GM19238 (cell line): ENCODE results near the gene TMTC2.

ENCODE experiments used
- DNase-seq: peaks from one replicate; pipeline ENCODE4 v3.0.0; 2011; ENCODE audit warnings: low spot score; ENCODE audit not compliant: insufficient read length

Gene TMTC2

GRCh38 chr12:82877963-82878362 is 191.3 kb downstream of the TMTC2 start:
- no peak for DNase-seq

DNA sequence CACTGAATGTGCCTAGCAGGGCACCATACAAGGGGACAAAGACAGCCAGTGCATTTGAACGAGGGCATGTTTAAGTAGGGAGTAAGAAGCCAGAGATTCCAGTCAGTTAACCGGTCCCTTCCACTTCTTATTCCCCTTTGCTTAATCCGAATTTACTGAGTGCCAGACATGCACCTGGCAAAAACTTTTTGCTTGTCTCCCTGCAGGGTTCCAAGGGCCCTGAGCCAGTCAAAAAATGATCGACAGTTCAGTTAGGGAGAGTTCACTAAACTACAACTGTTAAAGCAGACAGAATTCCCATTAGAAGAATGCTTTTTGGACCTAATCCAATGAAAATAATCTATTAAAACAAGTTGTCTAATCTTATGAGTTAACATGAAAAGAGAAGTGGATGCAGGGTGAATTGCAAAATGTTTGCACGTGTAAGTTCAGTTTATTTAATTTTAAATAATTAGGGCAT is 193.8 kb downstream of the TMTC2 start:
- no peak for DNase-seq

DNA sequence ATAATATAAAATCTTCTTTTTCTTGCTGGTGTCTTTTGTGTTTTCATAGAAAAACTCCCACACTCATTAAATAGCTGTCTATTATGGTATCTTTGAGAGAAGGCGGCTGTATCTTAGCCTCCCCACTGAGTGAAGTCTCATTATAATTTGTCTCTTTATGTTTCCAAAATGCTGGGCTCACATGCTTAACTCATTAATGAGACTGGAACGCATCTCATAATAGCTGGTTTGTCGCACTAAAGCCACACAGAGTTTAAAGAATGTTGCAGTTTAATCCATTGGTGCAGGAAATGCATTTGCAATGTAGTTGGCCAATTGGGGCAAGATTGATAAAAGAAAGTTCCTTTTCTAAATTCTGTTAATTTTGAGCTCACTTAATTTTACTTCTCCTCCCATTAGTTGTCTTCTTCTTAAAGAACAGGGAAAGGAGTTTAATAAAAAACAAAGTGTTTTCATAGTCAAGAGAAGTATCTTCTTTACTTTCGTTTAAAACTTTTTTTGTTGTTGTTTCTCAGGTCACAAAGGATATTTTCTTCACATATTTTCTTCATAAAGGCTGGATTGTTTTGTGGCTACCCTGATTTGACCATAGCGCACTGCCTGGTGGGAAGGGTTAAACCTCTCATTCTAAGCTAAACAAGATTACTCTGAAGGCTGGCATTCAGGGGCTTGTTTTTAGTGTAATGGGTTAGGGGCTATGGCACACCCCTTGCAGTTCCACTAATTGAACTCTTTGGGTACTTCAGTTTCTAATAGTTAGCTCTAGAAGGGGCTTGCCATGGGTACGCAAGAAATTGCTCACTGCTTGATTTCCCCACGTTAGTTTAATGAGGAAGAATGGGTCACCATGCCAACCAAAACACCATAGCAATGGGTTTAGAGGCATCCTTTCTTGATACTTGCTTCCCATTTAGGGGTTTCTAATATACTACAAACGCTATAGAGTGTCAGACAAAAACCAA is 197.0 kb downstream of the TMTC2 start:
- no peak for DNase-seq

DNA sequence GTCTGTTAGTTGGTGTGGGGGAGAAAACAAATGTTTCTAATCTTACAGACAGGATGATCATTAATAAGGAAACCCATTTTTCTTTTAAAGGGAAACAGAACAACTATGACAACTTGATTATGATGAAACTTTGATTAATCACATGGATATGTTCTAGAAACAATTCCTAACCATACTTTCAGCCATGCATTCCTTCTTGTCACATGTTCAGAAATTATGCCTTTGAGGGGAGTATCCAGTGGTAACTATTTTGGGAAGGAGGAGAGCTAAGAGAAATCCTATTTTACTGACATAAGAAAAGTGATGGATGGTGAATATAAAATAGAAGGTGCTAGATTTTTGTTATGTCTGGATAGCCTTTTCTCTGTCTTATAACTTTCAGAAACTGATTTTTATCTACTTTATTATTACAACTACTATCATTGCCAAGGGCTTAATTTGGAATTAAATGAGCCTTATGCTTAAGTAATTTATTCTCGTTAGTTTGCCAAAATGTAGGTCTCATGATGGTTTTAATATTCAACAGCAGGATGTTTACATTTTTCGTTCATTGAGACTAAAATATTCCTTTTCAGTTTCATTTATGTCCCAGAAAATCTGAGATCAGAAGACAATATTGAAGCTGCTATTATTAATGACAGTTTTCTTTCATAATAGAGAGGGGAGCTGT is 200.1 kb downstream of the TMTC2 start:
- DNase-seq: no peak

- DNase-seq: no peak
Measured at GRCh38 chr12:82893896-82894295, 207.2 kb downstream of the TMTC2 start.

DNA sequence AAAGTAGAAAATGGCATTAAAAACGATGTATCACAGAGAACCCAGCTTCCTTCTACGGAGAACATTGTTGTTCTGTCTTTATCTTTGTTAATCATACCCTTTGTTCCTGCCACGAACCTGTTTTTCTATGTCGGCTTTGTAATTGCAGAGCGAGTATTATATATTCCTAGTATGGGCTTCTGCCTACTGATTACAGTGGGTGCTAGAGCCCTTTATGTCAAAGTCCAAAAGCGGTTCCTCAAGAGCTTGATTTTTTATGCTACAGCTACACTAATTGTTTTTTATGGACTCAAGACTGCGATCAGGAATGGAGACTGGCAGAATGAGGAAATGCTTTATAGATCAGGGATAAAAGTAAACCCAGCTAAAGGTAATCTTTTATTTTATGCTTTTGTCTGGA is 209.6 kb downstream of the TMTC2 start:
- DNase-seq: no peak

- no peak for DNase-seq
Measured at GRCh38 chr12:82896979-82897378, 210.3 kb downstream of the TMTC2 start.

DNA sequence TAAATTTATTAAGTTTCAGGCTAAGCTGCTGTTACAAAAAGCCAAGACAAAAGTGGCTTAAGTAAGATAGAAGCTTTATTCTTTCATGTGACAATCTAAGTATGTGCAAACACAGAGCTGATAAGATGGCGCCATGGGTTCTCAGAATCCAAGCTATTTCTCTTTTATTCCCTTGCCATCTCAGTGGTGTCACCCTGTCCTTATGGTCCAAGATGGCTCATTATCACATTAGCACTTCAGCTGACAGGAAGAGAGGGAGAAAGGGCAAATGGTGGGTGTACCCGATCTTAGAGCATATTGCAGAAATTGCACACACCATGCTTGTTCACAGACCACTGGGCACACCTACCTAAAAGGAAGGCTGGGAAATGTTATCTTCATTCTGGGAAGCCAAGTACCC is 211.7 kb downstream of the TMTC2 start:
- no peak for DNase-seq

GRCh38 chr12:82904219-82904790 is 217.6 kb downstream of the TMTC2 start:
- DNase-seq: no peak

GRCh38 chr12:82910246-82910893 is 223.7 kb downstream of the TMTC2 start:
- no peak for DNase-seq

DNA sequence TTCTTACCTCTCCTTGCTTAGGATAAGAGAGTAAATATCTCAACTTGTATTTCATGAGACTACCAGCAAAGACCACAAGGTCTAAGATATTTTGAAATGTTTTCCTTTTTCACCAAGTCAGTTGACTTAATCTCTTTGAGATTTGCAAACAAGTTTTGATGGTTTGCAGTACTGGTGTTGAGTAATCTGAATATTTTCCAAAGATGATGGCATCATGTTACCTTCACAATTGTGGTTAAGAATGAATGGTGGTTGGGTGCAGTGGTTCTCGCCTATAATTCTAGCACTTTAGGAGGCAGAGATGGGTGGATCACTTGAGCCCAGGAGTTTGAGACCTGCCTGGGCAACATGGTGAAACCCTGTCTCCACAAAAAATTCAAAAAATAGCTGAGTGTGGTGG is 225.7 kb downstream of the TMTC2 start:
- no peak for DNase-seq

DNA sequence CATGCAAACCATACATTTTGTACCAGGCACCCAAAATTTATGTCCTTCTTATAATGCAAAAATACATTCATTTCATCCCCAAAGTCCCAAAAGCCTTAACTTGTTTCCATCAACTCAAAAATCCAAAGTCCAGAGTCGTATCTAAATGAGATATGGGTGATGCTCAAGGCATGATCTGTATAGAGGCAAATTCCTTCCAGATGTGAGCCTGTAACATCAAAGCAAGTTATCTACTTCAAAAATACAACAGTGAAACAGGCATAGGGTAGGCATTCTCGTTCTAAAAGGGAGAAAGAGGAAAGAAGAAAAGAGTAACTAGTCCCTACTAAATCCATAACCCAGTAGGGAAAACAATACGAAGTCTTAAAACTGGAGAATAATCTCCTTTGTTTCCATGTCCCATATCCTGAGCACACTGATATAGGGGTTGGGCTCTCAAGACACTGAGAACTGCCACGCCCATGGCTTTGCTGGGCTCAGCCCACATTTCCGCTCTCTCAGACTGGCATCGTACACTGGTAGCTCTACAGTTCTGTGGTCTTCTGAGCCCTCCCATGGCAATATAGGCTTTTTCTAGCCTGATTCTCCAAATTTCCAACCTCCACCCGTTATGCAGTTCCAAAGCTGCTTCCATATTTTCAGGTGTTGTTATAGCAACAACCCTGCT is 232.8 kb downstream of the TMTC2 start:
- DNase-seq: no peak

DNA sequence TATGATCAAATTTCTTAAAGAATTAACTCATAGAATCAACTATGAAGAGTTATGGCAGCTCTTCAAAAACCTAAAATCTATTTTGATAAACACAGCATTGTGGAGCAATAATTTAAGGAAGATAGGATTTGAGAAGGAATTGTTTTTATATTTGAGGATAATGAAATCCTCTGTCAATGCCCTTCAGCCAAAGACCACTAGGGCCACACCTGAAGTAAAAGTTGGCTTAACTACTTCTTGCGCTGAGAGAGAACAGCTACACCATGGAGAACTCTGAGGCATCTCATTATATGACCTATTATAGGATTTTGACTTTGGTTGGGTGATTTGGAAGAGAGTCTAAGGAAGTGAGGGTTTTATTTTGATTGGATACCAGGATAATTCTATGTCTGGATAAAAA is 237.2 kb downstream of the TMTC2 start:
- DNase-seq: no peak

DNA sequence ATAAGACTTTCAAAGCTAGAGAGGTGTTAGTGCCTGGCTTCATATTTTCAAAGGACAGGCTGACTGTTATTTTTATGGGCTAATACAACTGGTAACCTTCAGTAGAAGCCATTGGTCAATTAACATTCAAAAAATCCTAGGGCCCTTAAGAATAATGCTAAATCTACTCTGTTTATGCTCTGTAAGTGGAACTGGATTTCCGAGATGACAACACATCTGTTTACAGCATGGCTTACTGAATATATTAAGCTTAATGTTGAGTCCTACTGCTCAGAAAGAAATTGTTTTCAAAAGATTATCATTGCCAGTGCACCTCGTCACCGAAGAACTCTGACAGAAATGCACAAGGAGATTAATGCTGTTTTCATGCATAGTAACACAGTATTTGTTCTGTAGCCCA is 239.9 kb downstream of the TMTC2 start:
- no peak for DNase-seq

DNA sequence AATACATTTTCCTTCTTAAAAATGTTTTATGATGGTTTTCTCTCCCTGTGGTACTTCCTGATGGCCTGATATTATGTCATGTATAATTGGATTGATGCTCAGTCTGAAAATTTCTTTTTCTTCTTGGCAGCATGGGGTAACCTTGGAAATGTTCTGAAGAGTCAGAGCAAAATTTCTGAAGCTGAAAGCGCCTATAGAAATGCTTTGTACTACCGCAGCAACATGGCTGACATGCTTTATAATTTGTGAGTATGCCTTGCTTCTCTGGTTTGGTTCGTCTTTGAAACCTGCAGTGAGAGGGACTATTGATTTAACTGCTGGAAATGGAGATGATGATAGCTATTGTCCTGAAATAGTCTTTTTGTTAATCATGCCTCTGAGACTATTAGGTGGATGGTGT is 243.6 kb downstream of the TMTC2 start:
- no peak for DNase-seq

DNA sequence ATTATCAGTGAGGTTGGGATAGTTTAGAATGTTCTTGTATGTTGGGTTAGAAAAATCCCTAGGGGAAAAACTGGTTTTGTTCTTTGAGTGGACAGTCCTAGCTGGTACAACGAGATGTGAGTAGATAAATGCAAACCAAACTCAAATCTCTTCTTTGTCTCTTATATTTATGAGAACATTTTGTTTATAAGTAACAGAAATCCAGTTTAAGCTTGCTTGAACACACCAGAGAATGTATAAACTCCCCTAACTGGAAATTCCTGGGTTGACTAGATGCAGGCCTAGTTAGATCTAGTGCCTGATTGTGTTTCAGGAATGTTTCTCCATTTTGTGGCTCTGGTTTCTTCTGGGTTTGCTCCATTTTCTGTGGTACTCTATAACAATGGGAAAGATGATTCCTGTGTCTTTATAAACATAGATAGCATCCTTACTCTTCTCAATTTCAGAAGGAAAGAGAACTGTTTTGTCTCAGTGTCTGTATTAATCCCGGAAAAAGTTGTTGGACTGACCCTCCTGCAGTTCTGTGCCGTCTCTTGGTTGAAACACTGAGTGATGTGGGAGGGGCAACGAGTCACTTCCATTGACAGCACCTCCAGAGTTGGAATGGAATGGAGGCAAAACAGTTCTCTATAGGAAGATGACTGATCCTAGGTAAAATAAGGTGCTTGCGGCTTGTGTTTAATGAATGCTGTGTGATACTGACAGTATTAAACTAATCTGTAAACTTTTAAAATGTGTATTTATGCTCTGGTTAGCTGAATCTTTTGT is 244.8 kb downstream of the TMTC2 start:
- DNase-seq: no peak

DNA sequence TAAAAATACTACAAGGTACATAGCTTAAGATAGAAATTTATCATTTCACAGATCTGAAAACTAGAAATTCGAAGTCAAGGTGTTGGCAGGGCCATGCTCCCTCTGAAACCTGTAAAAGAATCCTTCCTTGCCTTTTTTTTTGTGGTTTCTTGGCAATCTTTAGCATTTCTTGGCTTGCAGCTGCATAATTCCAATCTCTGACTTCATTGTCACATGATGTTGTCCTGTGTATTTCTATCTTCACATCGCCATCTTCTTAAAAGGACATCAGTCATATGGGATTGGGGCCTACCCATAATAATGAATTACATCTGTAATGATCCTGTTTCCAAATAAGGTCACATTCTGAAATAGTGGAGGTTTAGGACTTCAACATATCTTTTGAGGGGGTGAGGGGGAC is 250.4 kb downstream of the TMTC2 start:
- DNase-seq: no peak

- DNase-seq: no peak
Measured at GRCh38 chr12:82942521-82942920, 255.8 kb downstream of the TMTC2 start.

- DNase-seq: no peak
Measured at GRCh38 chr12:82942991-82943401, 256.3 kb downstream of the TMTC2 start.

DNA sequence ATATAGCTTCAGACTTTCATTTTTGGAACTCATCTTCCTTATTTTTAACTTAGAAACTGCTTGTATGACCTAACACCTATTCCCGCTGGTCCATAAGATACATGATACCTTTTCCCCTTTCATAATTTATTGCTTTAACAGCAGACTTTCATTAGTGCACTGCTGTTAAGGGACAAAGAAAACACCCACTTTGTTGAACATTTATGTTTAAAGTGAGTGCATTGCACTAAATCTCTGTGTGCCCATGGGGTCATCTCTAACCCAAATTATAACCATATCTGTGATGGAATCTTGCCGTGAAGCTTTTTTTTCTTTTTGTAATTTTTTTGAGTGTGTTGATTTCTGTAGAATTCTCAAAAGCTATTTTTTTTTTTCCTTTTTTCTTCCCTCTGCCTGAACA is 261.8 kb downstream of the TMTC2 start:
- no peak for DNase-seq
